C4-2B (cell line): ENCODE data around the gene GRID1.
"Not testable (repeated sequence)": the region's sequence is repeated elsewhere in the genome, so short reads cannot be mapped to it uniquely, and the experiment has no call there.

ENCODE experiments used
- CTCF ChIP-seq: fragments of 450-650 bp; conservative IDR thresholded peaks from 2 replicates; pipeline ENCODE4 v1.5.1; 2017; ENCODE audit warnings: mild to moderate bottlenecking
- ZFX ChIP-seq: fragments of 450-650 bp; IDR thresholded peaks from 2 replicates; pipeline ENCODE4 v1.6.1; 2017

DNA sequence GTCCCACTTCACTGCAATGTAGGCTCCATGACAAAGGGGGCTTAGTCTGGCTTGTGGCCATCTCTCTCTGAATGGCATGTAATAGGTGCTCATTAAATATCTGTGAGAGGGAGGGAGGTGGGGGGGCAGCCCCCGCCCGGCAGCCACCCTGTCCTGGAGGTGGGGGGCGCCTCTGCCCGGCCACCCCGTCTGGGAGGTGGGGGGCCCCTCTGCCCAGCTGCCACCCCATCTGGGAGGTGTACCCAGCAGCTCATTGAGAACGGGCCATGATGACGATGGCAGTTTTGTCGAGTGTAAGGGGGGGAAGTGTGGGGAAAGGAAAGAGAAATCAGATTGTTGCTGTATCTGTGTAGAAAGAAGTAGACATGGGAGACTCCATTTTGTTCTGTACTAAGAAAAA lies 334.5 kb downstream of the GRID1 start:
- not testable (repeated sequence) for TF ChIP-seq CTCF, ZFX
